SH-SY5Y (cell line): ENCODE data around the gene NEDD4L.

Source experiments
- GATA2 ChIP-seq: IDR thresholded peaks from 2 replicates; pipeline ENCODE4 v1.6.1; 2011; ENCODE audit warnings: mild to moderate bottlenecking, low read depth, low read length
- GATA3 ChIP-seq: IDR thresholded peaks from 2 replicates; pipeline ENCODE4 v1.6.1; 2011; ENCODE audit warnings: low read depth, mild to moderate bottlenecking, low read length, moderate library complexity

The NEDD4L gene

DNA sequence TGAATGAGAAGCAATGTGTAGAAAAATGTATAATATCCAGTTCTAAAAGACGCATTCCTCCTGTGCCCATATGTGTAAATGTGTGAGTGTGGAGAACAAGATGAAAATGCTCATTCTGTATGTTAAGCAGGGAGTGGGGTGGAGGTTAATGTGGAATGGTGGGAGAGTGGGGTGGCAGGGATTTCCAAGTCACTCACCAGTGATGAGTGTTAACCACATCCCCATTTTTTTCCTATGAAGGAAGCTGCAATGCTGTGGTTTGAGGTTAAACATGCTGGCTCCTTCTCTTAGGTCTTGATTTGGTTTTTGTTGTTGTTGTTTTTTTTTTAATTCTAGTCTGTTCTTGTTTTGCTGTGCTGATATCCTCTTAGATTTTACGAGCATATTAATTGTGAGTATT lies 169.4 kb downstream of the NEDD4L start:
- TF ChIP-seq GATA2 (no peak), GATA3 (no peak)

DNA sequence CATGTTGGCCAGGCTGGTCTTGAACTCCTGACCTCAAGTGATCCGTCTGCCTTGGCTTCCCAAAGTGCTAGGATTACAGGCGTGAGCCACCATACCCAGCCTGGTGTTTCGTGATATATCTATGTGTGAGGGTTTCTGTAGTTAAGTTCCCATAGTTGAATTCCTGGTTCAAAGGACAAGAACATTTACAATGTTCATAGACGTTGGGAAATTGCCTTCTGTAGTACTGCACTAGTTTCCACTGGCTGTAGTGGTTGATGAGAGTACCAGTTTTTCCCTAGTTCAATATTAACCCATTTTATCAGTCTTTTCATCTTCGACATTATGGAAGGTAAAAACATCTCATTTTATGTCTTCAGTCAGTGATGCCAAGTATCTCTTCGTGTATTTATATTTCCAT lies 171.0 kb downstream of the NEDD4L start:
- TF ChIP-seq GATA3 (no peak), GATA2 (no peak)

DNA sequence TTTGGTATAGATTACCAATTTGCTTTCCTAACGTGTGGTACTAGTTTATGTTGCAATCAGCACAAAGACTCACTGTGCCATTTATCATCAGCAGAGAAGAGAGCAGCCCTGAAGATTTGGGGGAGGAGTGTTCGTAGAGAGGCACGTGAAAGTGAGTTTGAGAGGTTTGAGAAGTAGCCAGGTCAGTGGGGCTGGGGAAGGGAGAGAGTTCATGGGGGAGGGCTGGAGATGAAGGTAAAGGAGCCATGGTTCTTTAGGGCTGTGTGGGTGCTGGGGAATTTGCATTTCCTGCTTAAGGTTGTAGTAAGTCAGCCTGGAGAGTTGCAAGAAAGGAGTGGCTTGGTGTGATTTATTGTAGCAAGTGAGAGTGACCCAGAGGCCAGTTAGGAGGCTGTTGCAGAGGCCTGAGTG lies 172.1 kb downstream of the NEDD4L start:
- TF ChIP-seq GATA2 (no peak), GATA3 (no peak)

DNA sequence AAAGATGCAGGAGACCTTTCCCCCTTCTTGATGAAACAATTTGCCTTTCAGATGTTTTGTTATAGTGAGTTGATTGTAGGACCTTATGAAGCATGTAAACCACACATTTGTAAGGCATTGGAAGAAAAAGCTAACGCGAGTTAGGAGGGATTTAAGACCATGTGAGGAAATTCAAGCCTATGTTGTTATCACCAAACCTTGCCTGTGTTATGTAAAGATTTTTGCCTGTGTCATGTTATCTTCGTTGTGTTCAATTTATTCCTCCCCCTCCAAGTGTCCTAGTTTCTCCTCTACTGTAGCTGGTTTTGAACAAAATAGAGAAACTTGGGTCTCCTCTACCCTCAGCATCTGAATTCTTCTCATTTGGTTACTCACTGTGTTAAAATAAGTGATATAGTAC lies 173.0 kb downstream of the NEDD4L start:
- no peak for TF ChIP-seq GATA3
- no peak for TF ChIP-seq GATA2

DNA sequence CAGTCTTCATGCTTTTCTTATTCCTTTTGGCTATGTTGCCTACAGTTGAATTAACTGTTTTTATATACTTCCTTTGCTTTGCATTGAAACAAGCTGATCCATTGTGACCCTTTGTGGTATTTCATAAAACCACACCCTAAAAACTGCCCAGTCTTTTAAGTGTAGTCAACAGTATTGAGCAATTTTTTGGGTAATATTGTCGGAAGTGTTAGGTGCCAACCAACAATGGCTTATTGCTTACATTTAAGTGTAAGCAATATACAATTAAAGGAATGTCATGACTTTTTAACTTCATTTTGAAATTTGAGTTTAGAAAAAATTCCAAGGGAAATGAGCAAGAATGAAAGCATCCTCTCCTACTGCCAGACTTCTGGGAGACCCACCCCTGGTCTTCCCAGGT lies 174.1 kb downstream of the NEDD4L start:
- TF ChIP-seq GATA2, result no peak
- no peak for TF ChIP-seq GATA3

DNA sequence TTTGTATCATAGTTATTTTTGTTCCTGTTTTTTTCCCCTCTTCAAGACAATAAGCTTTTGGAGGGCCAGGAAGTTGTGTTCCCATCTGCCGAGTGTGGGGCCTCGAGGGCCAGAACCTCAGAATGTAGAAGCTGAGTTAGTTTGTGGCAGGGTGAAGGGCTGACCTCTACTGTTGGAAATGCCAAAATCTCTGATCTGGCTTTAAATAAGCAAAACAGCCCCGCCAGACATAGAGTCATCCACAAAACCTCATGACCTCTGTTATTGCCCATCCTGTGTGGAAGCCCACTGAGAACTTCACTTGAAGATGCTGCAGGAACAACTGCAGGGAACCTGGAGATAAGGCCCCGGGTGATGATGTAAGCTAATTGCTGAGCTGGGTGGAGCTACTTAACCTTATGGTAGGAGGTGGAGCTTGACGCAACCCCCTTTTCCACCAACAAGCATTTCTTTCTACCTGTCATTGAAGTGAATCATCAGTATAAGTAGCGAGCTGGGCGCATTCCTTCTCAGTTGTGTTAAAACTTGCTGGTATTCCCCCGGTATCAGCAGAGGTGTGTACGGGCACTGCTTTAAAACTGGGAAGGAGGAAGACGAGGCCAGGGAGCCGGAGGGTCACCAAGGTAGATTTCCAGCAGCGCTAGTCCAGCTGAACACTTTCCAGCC lies 177.2 kb downstream of the NEDD4L start:
- no peak for TF ChIP-seq GATA3
- TF ChIP-seq GATA2, result no peak

DNA sequence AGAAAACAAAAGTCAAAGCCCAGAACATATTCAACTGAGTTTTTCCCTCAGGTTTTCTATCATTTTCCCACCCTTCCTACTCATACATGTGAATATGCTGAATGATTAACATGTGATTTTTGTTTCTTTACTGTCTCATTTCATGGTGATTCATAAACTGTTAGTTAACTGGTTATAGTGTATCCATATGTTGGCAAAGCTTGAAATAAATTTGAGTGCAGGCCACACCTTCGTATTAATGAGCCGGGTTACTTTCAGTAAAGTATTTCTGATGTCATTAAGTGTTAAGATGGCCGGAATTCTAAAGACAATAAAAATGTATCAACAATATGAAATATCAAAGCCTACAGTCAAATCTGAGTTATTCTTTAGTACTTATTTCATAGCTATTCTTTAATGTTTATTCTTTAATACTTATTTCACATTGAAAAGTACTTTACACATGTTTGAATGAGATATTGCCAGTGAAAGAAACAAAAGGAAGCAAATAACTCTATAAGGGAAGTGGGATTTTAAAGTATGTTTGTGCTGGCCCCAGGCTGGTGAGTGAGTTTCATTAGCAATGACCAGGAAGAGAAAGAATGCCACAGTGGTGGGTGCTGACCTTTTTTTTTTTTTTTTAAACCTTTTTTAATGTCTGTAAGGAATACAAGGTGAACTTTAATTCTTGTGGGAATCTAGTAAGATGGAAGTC lies 178.6 kb downstream of the NEDD4L start:
- TF ChIP-seq GATA2 (no peak), GATA3 (no peak)

DNA sequence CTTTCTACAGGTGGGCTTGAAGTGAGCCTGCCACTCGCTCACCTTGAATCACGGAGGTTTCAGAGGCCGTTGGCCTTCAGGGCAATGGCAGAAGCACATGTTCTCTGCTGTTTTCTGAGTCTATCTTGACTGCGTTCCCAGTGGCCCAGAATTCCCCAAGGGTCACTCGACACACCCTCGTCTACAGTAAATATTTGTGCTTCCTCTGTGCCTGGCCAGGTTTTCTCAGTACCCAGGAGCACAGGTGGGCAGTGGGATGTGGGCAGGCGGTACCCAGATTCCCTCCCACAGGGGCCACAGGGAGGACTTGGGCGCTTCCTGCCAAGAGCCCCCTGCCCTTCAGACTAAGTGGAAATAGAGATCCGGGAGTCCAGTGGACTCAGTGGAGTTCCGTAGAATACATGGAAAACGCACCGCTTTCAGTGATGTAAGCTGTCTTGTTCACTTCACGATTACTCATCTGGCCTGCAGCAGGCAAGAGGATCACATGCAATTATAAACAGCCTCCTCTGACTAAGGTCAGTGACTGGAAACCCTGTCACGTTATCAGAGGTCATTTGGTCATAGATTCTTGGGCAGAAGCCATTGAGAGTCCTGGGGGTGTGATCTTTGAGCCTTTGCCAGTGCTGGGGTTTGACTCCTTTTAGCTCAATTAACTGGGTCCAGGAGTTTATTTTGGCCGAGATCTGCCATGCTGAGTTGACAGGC lies 179.8 kb downstream of the NEDD4L start:
- TF ChIP-seq GATA2 (no peak), GATA3 (no peak)

DNA sequence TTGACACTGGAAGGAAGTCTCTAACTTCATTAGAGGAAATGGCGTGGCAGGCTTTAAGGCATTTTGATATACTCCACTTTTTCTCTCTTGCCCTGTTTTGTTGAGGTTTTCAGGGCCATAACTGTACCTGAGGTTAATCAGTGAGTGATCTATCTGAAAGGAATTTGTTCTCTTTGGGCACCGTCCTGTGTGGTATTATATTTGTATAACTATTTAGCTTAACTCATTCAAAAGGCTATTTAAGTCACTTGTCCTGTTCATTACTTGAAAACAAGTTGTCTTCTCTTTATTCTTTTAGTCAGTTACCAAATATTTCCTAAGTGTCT lies 180.4 kb downstream of the NEDD4L start:
- TF ChIP-seq GATA2 (no peak), GATA3 (no peak)

DNA sequence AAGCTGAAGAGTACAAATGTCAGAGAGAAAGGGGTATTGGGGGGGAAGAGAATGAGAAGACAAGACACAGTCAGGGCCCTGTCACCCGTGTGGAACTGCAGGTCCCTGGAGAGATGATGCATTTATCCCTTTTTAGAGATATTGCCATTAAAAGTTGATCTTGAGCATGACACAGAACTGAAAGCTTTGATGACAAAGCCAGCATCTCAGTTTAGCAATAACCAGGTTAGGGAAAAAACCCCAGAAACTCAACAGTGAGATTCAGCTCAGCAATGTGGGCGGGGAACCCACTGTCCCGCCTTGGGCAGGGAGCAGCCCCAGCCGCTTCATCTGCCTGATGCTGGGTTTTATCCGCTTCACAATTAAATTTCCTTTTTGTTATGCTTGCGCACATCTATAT lies 181.1 kb downstream of the NEDD4L start:
- no peak for TF ChIP-seq GATA2
- TF ChIP-seq GATA3, result no peak

DNA sequence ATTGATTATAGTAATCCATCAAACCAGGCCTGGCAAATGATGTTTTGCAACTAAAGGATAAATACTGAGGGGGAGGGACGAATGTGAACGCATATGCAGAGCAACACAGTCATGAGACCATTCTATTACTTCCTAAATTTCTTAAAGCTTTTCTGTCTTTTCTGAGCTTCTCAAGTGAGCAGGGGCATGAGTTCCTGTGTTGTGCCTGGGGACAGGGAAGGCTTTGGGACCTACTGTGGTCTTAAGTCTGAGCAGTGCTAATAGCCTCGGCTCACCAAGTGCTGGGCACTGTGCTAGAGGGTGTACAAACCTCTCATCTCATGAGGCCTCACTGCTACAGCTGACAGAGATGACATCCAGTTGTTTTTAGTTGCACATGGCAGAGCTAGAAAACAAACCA lies 182.4 kb downstream of the NEDD4L start:
- TF ChIP-seq GATA2 (no peak), GATA3 (no peak)

DNA sequence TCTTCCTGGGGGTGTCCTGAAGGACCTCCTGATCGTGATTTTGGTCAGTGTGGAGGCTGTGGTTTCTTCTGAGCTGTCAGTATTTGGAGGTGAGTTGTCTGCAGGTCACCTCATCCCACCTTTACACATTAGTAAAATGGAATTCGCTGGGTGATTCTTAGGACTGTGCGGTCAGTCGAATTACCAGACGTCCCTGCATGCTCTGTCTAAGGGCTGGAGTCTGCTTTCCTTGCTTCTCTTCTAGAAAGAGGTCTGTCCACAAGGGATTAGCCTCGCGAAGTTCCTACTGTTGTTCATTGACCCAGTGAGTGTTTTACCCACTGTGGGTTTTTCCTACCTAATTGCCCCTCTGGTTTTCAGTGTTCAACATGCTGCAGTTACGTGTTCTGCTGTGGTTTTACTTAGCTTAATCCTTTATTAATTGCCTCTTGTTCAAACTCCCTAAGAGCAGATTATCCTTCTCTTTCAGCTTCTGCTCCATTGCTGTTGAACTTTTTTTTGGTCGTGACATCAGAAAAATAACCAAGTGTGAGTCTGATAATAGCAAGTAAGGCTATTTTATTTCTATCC lies 183.4 kb downstream of the NEDD4L start:
- no peak for TF ChIP-seq GATA2
- no peak for TF ChIP-seq GATA3

DNA sequence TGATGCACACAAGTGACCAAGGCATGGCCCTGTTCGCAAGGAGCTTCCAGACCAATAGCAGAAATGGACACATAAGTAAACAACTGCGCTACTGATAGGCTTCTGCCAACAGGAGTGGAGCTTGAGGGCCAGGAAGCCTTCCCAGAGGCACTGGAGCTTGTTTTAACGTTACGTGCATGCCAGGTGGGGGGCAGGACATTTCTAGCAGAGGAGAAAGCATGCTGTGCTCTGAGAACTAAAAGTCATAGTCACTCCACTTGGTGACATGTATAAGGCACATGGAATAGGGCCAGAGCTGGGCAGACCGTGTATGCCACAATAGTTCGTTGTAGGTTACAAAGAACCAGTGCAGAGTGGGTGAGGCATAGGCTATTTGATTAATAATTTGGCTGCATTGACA lies 184.2 kb downstream of the NEDD4L start:
- no peak for TF ChIP-seq GATA2
- TF ChIP-seq GATA3, result no peak

DNA sequence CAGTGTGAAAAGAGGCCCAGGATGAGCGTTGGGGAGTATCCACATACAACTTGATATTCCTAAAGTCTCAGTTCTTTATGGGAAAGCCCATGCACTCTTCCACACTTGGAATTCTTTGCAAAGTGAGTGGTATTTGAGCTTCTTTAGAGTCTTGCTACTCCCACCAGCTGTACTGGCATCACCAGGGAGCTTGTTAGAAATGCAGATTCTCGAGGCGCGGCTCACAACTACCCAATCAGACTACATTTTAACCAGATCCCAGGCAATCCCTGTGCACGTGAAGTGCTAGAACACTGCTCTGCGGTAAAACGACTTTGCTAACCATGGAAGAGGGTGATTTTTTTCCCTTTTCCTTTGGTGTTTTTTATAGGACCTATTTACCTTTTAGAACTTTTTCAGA lies 184.7 kb downstream of the NEDD4L start:
- no peak for TF ChIP-seq GATA2
- no peak for TF ChIP-seq GATA3

DNA sequence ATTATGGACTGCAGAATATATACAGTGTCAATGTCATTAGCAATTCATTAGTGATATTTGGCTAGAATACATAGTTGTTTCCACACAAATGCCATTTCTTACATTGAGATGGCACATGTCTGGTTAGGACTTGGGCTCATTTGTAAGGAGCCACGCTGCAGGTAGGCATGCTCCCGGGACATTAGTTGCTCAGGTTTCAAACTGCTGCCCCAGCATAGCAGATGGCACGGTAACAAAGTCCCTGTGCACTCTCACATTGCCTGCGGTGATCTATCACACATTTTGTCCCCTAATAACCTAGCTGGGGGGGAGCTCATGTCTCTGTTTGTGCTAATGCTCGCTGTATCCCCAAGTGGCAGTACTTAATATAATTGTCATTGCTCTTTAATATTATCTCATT lies 185.1 kb downstream of the NEDD4L start:
- no peak for TF ChIP-seq GATA3
- no peak for TF ChIP-seq GATA2
